Measurements from ENCODE around the gene DCTN4. TPM values are rescaled to one million over a fixed set of nuclear protein-coding genes. Genes with fewer than 3 reads are reported as not detected.
A peak's percentile ranks its signal among the peaks of the same experiment; 100 is the strongest.
"Not testable (repeated sequence)": the region's sequence is repeated elsewhere in the genome, so short reads cannot be mapped to it uniquely, and the experiment has no call there.

The DCTN4 gene
- total RNA-seq, 1 donor from 2014 or later, result 69.4 TPM

DNA sequence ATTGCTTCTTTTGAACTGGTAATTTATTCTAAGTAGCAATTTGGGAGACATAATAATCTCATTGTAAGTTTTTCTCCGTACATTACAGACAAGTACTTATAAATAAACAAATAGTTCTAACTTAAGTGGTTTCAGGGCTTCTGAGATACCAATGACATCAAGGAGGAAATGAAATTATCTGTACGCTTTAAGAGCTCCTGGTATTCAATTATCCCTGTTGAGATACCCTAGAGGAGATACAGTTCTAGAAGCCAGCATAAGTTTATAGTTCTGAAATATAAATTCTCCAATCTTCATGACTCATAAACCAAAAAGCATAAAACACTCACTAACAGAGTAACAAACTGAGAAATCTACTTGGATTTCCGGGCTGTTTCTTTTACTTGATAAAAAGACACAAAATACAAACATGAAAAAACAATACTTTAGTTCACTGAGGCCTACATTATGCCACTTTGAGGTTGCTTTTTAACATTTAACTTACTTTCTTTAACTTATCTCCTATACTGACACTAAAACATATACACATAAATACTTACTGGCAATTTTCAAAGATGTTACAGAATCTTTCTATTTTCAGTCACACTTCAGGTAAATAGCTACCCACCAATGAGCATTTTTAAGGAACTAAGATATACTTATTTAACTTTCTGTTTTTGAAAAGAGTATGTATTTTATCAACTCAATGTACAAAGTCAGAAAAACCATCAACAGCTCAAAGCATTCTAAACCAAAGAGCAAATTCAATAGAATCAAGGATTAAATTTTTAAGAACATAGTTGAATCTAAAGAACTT lies 7.5 kb downstream of the DCTN4 start:
- ATAC-seq (no peak), DNase-seq (ENCODE audit: low spot score) (no peak)
- intact Hi-C loops (cut with DNase I), result no loop called here

GRCh38 chr5:150750469-150750868 lies 8.3 kb downstream of the DCTN4 start:
- DNase-seq (ENCODE audit: low spot score) (no peak), ATAC-seq (no peak)
- intact Hi-C loops (cut with DNase I), result no loop called here

DNA sequence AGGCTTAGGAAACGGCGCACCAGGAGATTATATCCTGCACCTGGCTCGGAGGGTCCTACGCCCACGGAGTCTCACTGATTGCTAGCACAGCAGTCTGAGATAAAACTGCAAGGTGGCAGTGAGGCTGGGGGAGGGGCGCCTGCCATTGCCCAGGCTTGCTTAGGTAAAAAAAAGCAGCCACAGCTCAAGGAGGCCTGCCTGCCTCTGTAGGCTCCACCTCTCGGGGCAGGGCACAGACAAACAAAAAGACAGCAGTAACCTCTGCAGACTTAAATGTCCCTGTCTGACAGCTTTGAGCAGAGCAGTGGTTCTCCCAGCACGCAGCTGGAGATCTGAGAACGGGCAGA lies 15.7 kb downstream of the DCTN4 start:
- ATAC-seq; DNase-seq (ENCODE audit: low spot score); intact Hi-C loops (cut with DNase I): not testable (repeated sequence)

- intact Hi-C loops (cut with DNase I); DNase-seq (ENCODE audit: low spot score); ATAC-seq: not testable (repeated sequence)
Measured at GRCh38 chr5:150742455-150743141, 16.2 kb downstream of the DCTN4 start.

GRCh38 chr5:150740992-150741391 lies 17.8 kb downstream of the DCTN4 start:
- DNase-seq (ENCODE audit: low spot score) (no peak), ATAC-seq (no peak)
- intact Hi-C loops (cut with DNase I), result no loop called here

GRCh38 chr5:150738862-150739261 lies 20.0 kb downstream of the DCTN4 start:
- DNase-seq (ENCODE audit: low spot score) (no peak), ATAC-seq (no peak)
- intact Hi-C loops (cut with DNase I), result no loop called here

GRCh38 chr5:150734579-150735384 lies 24.0 kb downstream of the DCTN4 start:
- peak; percentile 84 for ATAC-seq
- intact Hi-C loops (cut with DNase I), result no loop called here
- DNase-seq (ENCODE audit: low spot score), result peak; percentile 71

DNA sequence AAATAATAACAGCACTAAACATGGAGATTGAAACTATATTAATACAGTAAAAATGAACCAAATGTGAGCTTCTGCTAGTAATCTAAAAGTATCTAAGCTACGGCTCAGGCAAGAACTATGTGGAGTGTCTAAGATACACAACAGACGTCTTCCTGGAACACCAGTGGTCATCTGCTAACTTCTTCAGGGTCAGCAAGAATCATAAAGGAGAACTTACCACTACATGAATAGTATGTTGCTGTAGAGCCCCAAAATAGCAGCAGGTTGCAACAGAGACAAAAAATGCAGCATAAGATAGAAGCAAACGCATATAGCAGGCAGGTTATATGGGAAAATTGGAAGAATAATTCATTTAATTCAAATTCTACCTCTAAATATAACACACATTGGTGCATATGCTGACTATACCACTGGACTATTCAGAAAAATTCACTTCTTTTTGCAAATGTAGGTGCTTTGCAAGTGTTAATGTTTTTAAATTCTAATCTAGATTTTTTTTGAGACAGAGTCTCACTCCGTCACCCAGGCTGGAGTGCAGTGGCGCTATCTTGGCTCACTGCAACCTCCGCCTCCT lies 27.1 kb downstream of the DCTN4 start:
- intact Hi-C loops (cut with DNase I), result no loop called here
- ATAC-seq, result peak; percentile 86
- no peak for DNase-seq (ENCODE audit: low spot score)

DNA sequence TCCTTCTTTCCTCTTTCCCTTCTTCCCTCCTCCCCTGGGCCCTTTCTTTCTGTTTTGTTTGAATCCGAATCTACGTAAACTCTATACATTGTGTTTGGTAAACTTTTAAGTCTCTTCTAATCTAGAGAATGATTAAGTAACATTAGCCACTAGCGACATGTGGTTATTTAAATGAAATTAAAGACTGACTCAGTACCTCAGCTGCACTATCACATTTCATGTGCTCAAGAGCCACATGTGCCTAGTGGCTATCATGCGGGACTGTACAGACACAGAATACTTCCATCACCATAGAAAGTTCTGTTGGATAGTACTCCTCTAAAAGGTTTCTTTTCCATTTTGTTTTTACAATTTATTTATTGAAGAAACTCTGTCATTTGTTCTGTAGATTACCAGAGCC lies 29.0 kb downstream of the DCTN4 start:
- intact Hi-C loops (cut with DNase I), result no loop called here
- DNase-seq (ENCODE audit: low spot score) (no peak), ATAC-seq (no peak)

DNA sequence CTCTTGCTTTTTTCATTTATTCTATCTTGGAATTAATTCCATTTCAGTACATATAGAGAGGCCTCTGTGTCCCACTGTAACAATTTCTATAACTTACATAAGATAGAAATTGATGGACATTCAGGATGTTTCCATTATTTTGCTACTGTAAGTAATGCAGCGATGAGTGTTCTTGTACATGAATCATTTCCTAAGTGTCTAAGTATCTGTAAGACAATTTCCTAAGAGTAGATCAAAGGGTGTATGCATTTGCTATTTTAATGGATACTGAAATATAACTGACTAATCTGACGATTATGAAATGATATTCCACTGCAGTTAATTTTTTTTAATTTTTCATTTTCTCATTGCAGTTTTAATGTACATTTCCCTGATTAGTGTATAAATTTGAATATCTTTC lies 35.0 kb downstream of the DCTN4 start:
- intact Hi-C loops (cut with DNase I), result no loop called here
- ATAC-seq, result no peak
- DNase-seq (ENCODE audit: low spot score), result no peak

DNA sequence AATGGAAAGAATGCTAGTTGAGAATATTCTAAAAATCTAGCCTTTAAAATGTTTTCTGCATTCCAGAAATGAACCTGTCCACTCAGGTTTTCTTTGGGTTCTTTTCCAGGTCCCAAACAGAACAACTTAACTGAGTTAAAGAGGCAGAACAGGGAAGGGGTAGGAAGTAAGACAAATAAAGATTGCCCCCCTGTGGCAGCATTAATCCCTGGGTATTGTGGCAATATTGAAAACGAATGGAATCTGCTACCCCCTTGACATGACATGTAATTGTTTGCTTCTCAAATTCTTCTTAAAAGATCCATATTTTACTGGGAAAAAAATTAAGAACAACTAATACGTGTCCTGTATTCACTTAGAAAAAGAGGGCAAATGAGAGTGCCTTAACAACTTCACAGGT lies 48.7 kb downstream of the DCTN4 start:
- intact Hi-C loops (cut with DNase I), result no loop called here
- DNase-seq (ENCODE audit: low spot score) (no peak), ATAC-seq (no peak)

- no peak for ATAC-seq
- intact Hi-C loops (cut with DNase I), result no loop called here
- DNase-seq (ENCODE audit: low spot score), result no peak
Measured at GRCh38 chr5:150706776-150707390, 51.9 kb downstream of the DCTN4 start.

DNA sequence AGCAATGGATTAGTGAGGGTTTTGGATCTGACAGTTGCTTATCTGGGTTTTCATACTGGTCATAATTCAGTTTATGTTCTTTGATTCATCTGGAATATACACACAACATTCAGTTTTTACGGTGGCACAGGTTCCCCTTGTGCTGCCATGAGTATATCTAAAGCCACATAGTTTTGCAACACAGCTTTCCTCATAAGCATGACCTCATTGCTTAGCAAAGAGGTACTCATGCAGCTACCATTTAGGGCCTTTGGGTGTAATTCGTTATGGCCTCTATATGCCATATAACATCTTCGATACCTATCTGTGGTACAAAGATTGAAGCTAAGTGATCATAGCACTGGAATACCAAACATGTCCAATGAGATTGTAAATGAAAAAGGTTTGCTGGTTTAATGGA lies 55.1 kb downstream of the DCTN4 start:
- intact Hi-C loops (cut with DNase I), result no loop called here
- no peak for ATAC-seq
- DNase-seq (ENCODE audit: low spot score), result no peak

GRCh38 chr5:150700594-150701377 lies 58.0 kb downstream of the DCTN4 start, which contains the start of gene RBM22:
TSS of gene RBM22 (minus strand) at chr5:150701062. CDS start at chr5:150700985, 77 bp downstream.
- DNase-seq (ENCODE audit: low spot score) (peak; percentile 96), ATAC-seq (peak; percentile 99)
- intact Hi-C loops (cut with DNase I), result no loop called here

DNA sequence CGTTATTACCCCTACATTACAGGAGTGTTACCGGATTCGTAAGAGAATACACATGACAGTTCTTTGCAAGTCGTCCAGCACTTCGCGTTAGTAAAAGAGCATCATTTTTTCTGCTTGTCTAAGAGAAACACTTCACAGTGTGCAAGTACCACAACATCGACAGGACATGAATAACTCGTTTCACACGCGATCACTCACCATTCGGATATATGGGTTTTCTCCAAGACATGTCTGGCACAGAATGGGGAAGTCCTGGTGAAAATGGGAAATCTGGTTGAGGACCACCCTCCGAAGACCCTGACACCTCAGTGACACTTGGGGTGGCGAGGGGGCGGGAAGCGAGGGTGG lies 58.6 kb downstream of the DCTN4 start:
- DNase-seq (ENCODE audit: low spot score), result no peak
- ATAC-seq, result no peak

DNA sequence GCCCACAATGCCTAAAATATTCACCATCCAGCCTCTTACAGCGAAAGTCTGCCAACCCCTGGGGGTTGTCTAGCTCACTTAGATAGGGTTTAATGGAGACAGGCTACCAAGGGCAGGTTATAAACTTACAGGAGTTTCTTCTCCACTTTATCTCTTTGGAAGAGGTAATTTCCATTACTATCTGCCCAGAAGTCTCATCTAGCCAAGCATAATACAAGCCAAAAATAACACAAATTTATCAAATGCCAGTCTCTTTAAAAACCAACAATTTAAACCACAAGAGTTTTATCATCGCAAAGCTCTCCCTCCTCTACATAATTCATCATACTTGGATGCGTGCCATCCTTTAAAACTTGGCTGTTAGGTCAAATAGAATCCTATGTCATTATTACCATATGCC lies 64.2 kb downstream of the DCTN4 start:
- intact Hi-C loops (cut with DNase I), result no loop called here
- ATAC-seq, result no peak

More for the DNA sequence above, 58.6 kb downstream of the DCTN4 start:
- intact Hi-C loops (cut with DNase I), result no loop called here

GRCh38 chr5:150692276-150692675 lies 66.5 kb downstream of the DCTN4 start:
- intact Hi-C loops (cut with DNase I), result no loop called here
- DNase-seq (ENCODE audit: low spot score), result no peak
- ATAC-seq, result no peak

More for the DNA sequence above, 64.2 kb downstream of the DCTN4 start:
- no peak for DNase-seq (ENCODE audit: low spot score)

- DNase-seq (ENCODE audit: low spot score) (no peak), ATAC-seq (no peak)
- intact Hi-C loops (cut with DNase I), result no loop called here
Measured at GRCh38 chr5:150690760-150691159, 68.1 kb downstream of the DCTN4 start.

Measured in sciatic nerve (tissue), 2 donors.